ENCODE data around the gene CROCC2. TPM values are rescaled to one million over a fixed set of nuclear protein-coding genes. Genes with fewer than 3 reads are reported as not detected.

CROCC2 gene
- total RNA-seq, 1 donor from 2014 or later = not detected

DNA sequence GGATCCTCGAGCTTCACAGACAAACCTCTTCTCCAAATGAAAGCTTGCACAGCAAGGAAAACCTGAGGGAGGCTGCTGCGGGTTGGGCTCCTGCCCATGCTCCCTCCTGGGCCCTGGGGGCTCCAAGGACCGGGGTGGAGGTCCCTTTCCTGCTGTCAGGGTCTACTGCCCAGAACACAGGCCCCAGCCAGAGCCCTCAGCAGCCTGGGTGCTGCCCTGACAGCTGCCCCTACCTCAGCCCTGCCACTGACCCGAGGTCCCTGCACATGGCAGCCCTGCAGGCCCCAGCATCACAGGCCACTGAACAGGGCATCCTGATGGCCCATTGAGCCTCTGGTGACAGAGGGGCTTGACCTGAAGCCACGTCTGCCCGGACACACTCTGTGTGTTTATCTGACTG is 41.0 kb downstream of the CROCC2 start:
- H3K4me3 ChIP-seq (ENCODE audit: low read depth, low read length) = no peak overlapping the region
- TF ChIP-seq, protein P1, sequence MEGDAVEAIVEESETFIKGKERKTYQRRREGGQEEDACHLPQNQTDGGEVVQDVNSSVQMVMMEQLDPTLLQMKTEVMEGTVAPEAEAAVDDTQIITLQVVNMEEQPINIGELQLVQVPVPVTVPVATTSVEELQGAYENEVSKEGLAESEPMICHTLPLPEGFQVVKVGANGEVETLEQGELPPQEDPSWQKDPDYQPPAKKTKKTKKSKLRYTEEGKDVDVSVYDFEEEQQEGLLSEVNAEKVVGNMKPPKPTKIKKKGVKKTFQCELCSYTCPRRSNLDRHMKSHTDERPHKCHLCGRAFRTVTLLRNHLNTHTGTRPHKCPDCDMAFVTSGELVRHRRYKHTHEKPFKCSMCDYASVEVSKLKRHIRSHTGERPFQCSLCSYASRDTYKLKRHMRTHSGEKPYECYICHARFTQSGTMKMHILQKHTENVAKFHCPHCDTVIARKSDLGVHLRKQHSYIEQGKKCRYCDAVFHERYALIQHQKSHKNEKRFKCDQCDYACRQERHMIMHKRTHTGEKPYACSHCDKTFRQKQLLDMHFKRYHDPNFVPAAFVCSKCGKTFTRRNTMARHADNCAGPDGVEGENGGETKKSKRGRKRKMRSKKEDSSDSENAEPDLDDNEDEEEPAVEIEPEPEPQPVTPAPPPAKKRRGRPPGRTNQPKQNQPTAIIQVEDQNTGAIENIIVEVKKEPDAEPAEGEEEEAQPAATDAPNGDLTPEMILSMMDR (conservative IDR thresholded peaks at IDR 0.05; ENCODE audit: low read depth, low read length) = no peak
- DNase-seq (ENCODE audit: low read depth) = no peak

DNA sequence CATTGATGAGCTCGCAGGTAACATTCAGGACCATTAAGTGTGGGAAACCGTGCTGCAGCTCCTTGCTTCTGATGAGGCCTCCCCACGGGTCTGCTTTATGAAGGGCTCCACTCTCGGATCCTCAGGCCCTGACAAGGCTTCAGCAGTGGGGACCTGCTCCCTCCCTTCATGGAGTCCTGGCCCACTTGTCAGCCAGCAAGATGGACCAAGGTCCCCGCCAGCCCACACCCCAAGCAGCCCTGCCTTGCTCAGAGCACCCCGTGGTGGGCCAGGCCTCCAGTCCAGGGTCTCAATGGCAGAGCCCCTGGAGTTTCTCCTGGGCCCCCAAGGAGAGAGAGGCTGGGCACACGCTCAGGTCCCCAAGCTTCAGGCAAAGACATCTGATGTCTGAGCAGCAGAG is 41.5 kb downstream of the CROCC2 start:
- DNase-seq (ENCODE audit: low read depth) = no peak
- TF ChIP-seq, protein P1 (conservative IDR thresholded peaks at IDR 0.05; ENCODE audit: low read depth, low read length) = no peak
- no peak overlapping the region for H3K4me3 ChIP-seq (ENCODE audit: low read depth, low read length)

DNA sequence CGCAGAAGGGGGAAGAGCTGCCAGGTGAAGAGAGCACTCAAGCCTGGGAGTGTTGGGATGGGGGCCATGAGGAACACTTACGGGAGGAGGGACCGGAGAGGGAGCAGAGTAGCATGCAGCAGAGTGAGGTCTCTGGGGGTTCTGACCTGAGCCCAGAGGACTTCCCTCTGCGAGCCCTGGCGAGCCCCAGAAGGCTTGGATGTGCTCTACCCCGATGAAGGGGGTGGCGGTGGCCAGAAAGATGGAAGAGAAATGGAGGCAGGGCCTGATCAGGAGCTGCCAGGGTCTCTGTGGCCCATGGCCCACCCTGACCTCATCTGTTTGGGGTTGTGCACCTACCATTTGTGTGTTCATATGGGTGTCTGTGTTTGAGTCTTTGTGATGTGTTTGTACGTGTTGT is 42.0 kb downstream of the CROCC2 start:
- H3K4me3 ChIP-seq (ENCODE audit: low read depth, low read length) = no peak overlapping the region
- TF ChIP-seq, protein P1 (conservative IDR thresholded peaks at IDR 0.05; ENCODE audit: low read depth, low read length) = no peak
- DNase-seq (ENCODE audit: low read depth) = no peak

DNA sequence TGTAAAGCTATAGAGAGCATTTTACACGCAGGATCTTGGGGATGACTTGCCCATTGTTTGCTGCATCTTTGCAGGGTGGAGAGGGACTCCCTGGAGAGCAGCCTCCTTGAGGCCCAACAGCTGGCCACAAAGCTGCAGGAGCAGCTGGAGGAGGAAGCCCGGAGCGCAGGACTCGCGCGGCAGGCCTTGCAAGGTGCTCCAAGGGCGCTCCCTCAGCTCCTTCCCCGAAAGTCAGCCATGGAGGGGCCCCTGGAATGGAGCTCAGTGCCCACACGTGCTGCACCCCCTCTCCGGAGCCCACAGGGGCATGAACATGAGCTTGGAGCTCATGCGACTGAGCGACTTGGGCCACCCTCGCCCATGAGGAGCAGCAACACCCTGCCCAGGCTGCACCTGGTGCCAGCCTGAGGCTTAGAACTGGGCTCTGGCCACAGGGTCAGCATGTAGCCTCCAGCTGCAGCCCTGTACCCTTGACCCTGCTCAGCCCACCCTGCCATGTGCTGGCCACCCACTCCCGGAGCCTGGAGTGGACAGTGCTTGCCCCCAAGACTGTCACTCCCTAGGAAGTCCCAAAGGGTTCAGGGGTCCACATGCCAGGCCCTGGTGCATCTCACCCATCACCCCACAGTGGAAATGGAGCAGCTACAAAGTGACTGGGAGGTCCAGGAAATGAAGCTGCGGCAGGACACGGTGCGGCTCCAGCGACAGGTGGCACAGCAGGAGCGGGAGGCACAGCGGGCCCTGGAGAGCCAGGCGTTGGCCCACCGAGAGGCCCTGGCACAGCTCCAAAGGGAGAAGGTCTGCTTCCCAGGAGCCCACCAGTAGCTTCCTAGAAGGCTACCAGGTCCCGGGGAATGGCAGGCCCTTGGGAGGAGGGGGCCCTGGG is 43.0 kb downstream of the CROCC2 start:
- H3K4me3 ChIP-seq (ENCODE audit: low read depth, low read length) = no peak overlapping the region
- TF ChIP-seq, protein P1 (conservative IDR thresholded peaks at IDR 0.05; ENCODE audit: low read depth, low read length) = no peak
- DNase-seq (ENCODE audit: low read depth) = no peak

DNA sequence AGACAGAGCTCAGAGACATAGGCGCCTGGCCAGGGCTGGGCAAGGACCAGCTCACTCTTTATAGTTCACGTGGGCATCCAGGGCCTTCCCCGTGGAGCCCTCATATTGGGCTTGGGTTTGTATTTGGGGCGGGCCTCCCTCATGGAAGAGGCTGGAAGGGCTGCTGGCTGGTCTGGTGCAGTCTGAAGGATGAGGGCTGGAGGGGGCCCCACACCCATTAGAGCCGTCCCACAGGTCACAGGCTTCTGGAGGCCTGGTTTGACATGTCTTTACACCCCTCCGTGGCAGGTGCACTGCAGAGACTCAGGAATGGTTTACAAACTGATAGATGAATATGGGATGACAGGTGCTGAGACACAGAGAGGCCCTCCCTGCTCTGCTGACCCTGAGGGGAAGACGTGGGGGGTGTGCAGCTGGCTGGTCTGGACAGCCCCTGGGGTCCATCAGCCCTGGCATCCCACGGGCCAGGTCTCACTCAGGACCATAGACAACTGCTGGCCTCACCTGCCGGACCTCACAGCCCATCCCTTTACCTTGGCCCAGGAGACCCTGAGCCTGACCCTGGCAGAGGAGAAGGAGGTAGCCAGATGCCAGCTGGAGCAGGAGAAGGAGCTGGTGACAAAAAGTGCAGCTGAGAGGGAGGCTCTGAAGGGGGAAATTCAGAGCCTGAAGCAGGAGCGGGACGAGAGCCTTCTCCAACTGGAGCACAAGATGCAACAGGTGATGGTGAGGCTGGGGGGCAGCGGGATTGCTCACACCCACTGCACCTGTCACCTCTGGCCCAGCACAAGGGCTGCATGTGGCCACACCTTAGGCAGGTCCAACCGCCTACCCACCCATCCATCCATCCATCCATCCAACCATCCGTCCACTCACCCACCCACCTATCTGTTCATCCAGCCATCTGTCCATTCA is 43.9 kb downstream of the CROCC2 start:
- TF ChIP-seq, protein P1 (conservative IDR thresholded peaks at IDR 0.05; ENCODE audit: low read depth, low read length) = no peak
- DNase-seq (ENCODE audit: low read depth) = no peak
- no peak overlapping the region for H3K4me3 ChIP-seq (ENCODE audit: low read depth, low read length)

DNA sequence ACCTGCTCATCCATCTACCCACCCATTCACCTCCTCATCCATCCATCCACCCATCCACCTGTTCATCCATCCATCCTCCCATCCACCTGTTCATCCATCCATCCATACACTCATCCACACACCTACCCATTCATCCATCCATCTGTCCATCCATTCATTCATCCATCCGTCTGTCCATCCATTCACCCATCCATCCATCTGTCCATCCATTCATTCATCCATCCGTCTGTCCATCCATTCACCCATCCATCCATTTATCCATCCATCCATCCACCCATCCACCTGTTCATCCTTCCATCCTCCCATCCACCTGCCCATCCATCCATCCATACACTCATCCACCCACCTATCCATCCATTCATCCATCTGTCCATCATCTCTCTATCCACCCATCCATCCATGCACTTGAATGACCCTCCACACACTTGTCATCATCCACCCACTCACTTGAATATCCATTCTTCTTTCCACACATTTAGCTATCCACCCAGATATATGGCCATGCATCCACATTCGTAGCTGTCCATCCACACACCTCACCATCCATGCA is 45.0 kb downstream of the CROCC2 start:
- no peak for DNase-seq (ENCODE audit: low read depth)
- TF ChIP-seq, protein P1 (conservative IDR thresholded peaks at IDR 0.05; ENCODE audit: low read depth, low read length) = no peak
- no peak overlapping the region for H3K4me3 ChIP-seq (ENCODE audit: low read depth, low read length)
